HG03108 (cell line): ENCODE measurements around the gene NARS2.
"Not testable (repeated sequence)": the region's sequence is repeated elsewhere in the genome, so short reads cannot be mapped to it uniquely, and the experiment has no call there.

Source experiments
- ATAC-seq: cut with Tn5 transposase; IDR thresholded peaks from one replicate; pipeline ENCODE4 v1.9.1; 2021; ENCODE audit warnings: moderate library complexity; ENCODE audit not compliant: unreplicated experiment

NARS2 gene

GRCh38 chr11:78574386-78575381 is at the start of gene NARS2:
Gene NARS2 (minus strand): TSS chr11:78574864. CDS start chr11:78574488, 376 bp downstream.
- peak; percentile 97 for ATAC-seq

GRCh38 chr11:78622666-78623065 is 48.0 kb upstream of the NARS2 start:
- ATAC-seq: no peak

- no peak for ATAC-seq
Observed at GRCh38 chr11:78620159-78620558, 45.5 kb upstream of the NARS2 start.

- no peak for ATAC-seq
Observed at GRCh38 chr11:78615724-78616123, 41.1 kb upstream of the NARS2 start.

- no peak for ATAC-seq
Observed at GRCh38 chr11:78613378-78613813, 38.7 kb upstream of the NARS2 start.

- ATAC-seq: no peak
Observed at GRCh38 chr11:78612721-78613377, 38.2 kb upstream of the NARS2 start.

- not testable (repeated sequence) for ATAC-seq
Observed at GRCh38 chr11:78609321-78609720, 34.7 kb upstream of the NARS2 start.

- ATAC-seq: no peak
Observed at GRCh38 chr11:78607696-78608095, 33.0 kb upstream of the NARS2 start.

- ATAC-seq: no peak
Observed at GRCh38 chr11:78606667-78607066, 32.0 kb upstream of the NARS2 start.

- ATAC-seq: no peak
Observed at GRCh38 chr11:78605296-78605695, 30.6 kb upstream of the NARS2 start.

- ATAC-seq: no peak
Observed at GRCh38 chr11:78603792-78604191, 29.1 kb upstream of the NARS2 start.

- not testable (repeated sequence) for ATAC-seq
Observed at GRCh38 chr11:78602771-78603170, 28.1 kb upstream of the NARS2 start.

- not testable (repeated sequence) for ATAC-seq
Observed at GRCh38 chr11:78601066-78601465, 26.4 kb upstream of the NARS2 start.

GRCh38 chr11:78597579-78597978 is 22.9 kb upstream of the NARS2 start:
- not testable (repeated sequence) for ATAC-seq

GRCh38 chr11:78595436-78596130 is 20.9 kb upstream of the NARS2 start:
- ATAC-seq: no peak

- no peak for ATAC-seq
Observed at GRCh38 chr11:78594814-78595213, 20.1 kb upstream of the NARS2 start.

GRCh38 chr11:78588517-78588916 is 13.9 kb upstream of the NARS2 start:
- no peak for ATAC-seq

- no peak for ATAC-seq
Observed at GRCh38 chr11:78587446-78587845, 12.8 kb upstream of the NARS2 start.

- ATAC-seq: no peak
Observed at GRCh38 chr11:78586452-78587046, 11.9 kb upstream of the NARS2 start.

GRCh38 chr11:78583889-78584288 is 9.2 kb upstream of the NARS2 start:
- ATAC-seq: no peak

- no peak for ATAC-seq
Observed at GRCh38 chr11:78577495-78577894, 2.8 kb upstream of the NARS2 start.
